BLaER1 treated with 17β-estradiol and CSF1 and Interleukin-3, amounts not matched to agents 10 nM and 100 nM (cell line): ENCODE data around the gene TESK2.
"Not testable (repeated sequence)": the region's sequence is repeated elsewhere in the genome, so short reads cannot be mapped to it uniquely, and the experiment has no call there.

Experiments
- H3K27ac ChIP-seq, 11 experiments: shearing (Covaris generic); formaldehyde crosslinking; 2 replicates each; pipeline ENCODE4 v1.8.1; 2022
- H3K27me3 ChIP-seq, 11 experiments: shearing (Covaris generic); formaldehyde crosslinking; 2 replicates each; pipeline ENCODE4 v1.8.1; 2022
- H3K36me3 ChIP-seq, 11 experiments: shearing (Covaris generic); formaldehyde crosslinking; 2 replicates each; pipeline ENCODE4 v1.8.1; 2022
- H3K4me1 ChIP-seq, 10 experiments: shearing (Covaris generic); formaldehyde crosslinking; 2 replicates each; pipeline ENCODE4 v1.8.1; 2022
- H3K4me2 ChIP-seq, 11 experiments: shearing (Covaris generic); formaldehyde crosslinking; 2 replicates each; pipeline ENCODE4 v1.8.1; 2022
- H3K4me3 ChIP-seq, 10 experiments: shearing (Covaris generic); formaldehyde crosslinking; 2 replicates each; pipeline ENCODE4 v1.8.1; 2022
- H3K9ac ChIP-seq, 11 experiments: shearing (Covaris generic); formaldehyde crosslinking; 2 replicates each; pipeline ENCODE4 v1.8.1; 2022
- H3K9me3 ChIP-seq, 11 experiments: shearing (Covaris generic); formaldehyde crosslinking; replicated peaks in 1 of 11; 2 replicates each; pipeline ENCODE4 v1.8.1; 2022
- H4K20me1 ChIP-seq, 11 experiments: shearing (Covaris generic); formaldehyde crosslinking; 2 replicates each; pipeline ENCODE4 v1.8.1; 2022
- Cebpa-rat ChIP-seq, 11 experiments: shearing (Covaris generic); IDR thresholded peaks; 2 replicates each; pipeline ENCODE4 v1.8.1; 2022

TESK2 gene

DNA sequence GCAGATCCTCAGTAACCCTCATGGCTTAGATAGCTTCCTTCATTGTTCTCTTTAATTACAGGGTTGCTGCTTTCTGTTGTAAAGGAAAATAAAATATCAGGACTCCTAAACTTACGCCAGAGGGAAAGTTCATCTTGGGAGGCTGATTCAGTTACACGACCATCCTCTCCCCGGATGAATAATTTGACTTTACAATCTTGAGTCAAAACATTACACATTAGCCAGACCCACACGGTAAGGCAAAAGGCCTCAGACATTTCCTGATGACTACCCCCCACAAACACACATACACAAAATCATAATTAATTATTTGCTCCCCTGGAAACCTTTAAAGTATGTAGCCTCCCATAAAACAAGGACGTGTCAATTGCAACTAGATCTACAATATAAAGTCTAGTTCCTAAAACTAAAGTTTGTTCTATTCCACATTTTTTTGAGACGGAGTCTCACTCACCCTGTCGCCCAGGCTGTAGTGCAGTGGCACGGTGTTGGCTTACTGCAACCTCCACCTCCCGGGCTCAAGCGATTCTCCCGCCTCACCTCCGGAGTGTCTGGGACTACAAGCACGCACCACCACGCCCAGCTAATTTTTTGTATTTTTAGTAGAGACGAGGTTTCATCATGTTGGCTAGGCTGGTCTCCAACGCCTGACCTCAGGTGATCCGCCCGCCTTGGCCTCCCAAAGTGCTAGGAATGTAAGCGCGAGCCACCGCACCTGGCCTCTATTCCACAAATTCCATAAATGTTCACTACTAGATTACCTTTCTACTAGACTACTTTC lies 31.6 kb upstream of the TESK2 start:
- Histone ChIP-seq H4K20me1 (peaks cover 34 to 41% (median 41%) of the 10 kb centered on the region in 11 experiments), H3K27ac (peak overlapping the region; percentile 89 to 99 (median 97)), H3K9ac (peak overlapping the region; percentile 95 to 100 (median 98)), H3K4me1 (peaks cover 50 to 66% (median 60%) of the 10 kb centered on the region in 10 experiments), H3K27me3 (no peaks in the 10 kb centered on the region), H3K4me2 (peak overlapping the region; percentile 75 to 96 (median 85)), H3K36me3 (peaks cover 14 to 23% (median 23%) of the 10 kb centered on the region in 11 experiments), H3K9me3 (no peaks in the 10 kb centered on the region), H3K4me3 (peak overlapping the region; percentile 86 to 100 (median 98))
- no peak for TF ChIP-seq Cebpa-rat (IDR thresholded peaks at IDR 0.05)

DNA sequence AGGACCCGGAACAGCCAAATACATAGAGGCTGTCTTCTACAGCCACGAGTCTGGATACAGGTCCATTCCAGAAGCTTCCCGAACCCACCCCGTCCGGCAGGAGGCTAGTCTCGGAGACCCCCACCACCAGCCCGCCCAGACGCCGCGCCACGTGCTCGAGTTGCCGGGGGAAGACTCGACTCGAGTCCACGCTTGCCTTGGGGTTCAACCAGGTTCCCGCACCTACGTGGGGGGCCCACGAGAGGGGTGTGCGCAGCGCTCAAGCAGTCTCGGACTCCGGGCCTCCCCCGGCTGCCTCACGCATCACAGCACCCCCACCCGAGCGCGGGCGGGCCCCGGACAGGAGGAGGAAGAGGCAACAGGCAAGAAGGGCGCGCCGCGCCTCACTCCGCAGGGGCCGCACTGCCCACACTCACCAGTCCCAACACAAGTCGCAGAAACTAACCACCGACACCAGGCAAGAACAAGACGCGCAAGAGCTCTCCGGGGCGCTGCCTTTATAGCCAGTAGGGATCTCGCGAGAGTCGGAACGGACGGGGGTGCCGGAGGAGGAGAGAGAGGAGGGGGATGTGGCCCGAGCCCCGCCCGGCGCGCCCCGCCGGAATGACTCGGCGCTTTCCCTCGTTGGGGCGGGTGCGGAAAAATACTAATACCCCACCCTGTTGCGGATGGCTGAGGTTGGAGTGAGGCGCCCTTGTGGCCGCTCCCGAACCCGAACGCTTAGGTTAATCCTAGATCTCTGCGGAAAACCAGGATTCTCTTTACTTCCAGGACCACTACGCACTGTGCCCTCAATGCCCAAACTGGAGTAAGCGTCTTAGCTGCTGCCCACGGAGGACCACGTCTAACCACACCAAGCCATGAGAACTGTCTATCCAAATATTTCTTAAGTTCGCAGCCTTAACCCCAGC lies 30.7 kb upstream of the TESK2 start, which contains the start of gene PRDX1:
TSS of gene PRDX1 (minus strand) at position 472 of the 911 bp plus-strand sequence. CDS start 2,841 bp downstream, outside the sequence.
- TF ChIP-seq Cebpa-rat (IDR thresholded peaks at IDR 0.05), result no peak
- peak within 1 kb of the TSS; percentile 86 to 100 (median 98) for H3K4me3 ChIP-seq
- peaks cover 58 to 73% (median 68%) of the 10 kb centered on the region in 10 experiments for H3K4me1 ChIP-seq
- peak within 1 kb of the TSS; percentile 86 to 98 (median 93) for H3K4me2 ChIP-seq
- peaks cover 43 to 50% (median 49%) of the 10 kb centered on the region in 11 experiments for H4K20me1 ChIP-seq
- H3K36me3 ChIP-seq, result peaks cover 22 to 32% (median 31%) of the 10 kb centered on the region in 11 experiments
- H3K27ac ChIP-seq, result peak within 1 kb of the TSS; percentile 89 to 99 (median 97)
- H3K27me3 ChIP-seq, result no peaks in the 10 kb centered on the region
- H3K9me3 ChIP-seq, result no peaks in the 10 kb centered on the region
- H3K9ac ChIP-seq, result peak within 1 kb of the TSS; percentile 95 to 100 (median 98)

DNA sequence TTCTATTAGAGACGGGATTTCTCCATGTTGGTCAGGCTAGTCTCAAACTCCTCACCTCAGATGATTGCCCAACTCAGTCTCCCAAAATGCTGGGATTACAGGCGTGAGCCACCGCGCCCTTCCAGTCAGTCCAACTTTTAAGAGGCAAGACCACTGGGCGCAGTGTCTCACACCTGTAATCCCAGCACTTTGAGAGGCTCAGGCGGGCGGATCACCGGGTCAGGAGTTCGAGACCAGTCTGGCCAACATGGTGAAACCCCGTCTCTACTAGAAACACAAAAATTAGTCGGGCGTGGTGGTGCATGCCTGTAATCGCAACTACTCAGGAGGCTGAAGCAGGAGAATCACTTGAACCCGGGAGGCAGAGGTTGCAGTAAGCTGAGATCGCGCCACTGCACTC lies 28.8 kb upstream of the TESK2 start:
- H3K27me3 ChIP-seq, H3K9me3 ChIP-seq: not testable (repeated sequence)
- Histone ChIP-seq H3K9ac (peak overlapping the region; percentile 95 to 100 (median 98)), H3K4me2 (peak overlapping the region; percentile 73 to 98 (median 93)), H3K4me1 (peaks cover 63 to 73% (median 68%) of the 10 kb centered on the region in 10 experiments), H4K20me1 (peaks cover 60 to 69% (median 68%) of the 10 kb centered on the region in 11 experiments), H3K4me3 (peak overlapping the region; percentile 86 to 100 (median 98)), H3K27ac (peak overlapping the region in 10 of 11 experiments; percentile 40 to 99 (median 97); a peak in 19 of 22 replicates), H3K36me3 (peaks cover 41 to 51% (median 50%) of the 10 kb centered on the region in 11 experiments)

- Histone ChIP-seq H3K9me3 (no peaks in the 10 kb centered on the region), H3K27ac (peak overlapping the region in 9 of 11 experiments; percentile 62 to 99 (median 97); a peak in 18 of 22 replicates), H3K9ac (peak overlapping the region; percentile 95 to 100 (median 98)), H3K27me3 (no peaks in the 10 kb centered on the region), H3K36me3 (peaks cover 50 to 59% (median 59%) of the 10 kb centered on the region in 11 experiments), H3K4me2 (peak overlapping the region; percentile 73 to 98 (median 93)), H4K20me1 (peaks cover 69 to 77% (median 77%) of the 10 kb centered on the region in 11 experiments), H3K4me3 (peak overlapping the region; percentile 86 to 100 (median 98)), H3K4me1 (peaks cover 54 to 73% (median 66%) of the 10 kb centered on the region in 10 experiments)
- no peak for TF ChIP-seq Cebpa-rat (IDR thresholded peaks at IDR 0.05)
Observed at GRCh38 chr1:45518910-45519309, 27.9 kb upstream of the TESK2 start.

DNA sequence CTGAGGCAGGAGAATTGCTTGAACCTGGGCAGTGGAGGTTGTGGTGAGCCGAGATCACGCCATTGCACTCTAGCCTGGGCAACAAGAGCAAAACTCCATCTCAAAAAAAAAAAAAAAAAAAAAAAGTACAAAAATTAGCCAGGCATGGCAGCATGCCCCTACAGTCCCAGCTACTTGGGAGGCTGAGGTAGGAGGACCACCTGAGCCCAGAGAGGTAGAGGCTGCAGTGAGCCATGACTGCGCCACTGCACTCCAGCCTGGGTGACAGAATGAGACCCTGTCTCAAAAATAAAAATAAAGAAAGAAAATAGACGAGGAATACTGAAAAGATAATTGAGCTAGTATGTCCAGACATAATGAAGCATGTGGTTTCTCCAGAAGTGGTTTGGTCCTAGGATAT lies 27.4 kb upstream of the TESK2 start:
- Histone ChIP-seq H3K27ac (peak overlapping the region in 9 of 11 experiments; percentile 60 to 99 (median 97); a peak in 14 of 22 replicates), H3K9ac (peak overlapping the region; percentile 95 to 100 (median 98)), H3K4me2 (peak overlapping the region; percentile 73 to 98 (median 93)), H3K4me1 (peaks cover 49 to 70% (median 61%) of the 10 kb centered on the region in 10 experiments), H3K4me3 (peak overlapping the region; percentile 86 to 100 (median 98)), H4K20me1 (peaks cover 74 to 83% (median 82%) of the 10 kb centered on the region in 11 experiments), H3K36me3 (peaks cover 55 to 65% (median 64%) of the 10 kb centered on the region in 11 experiments)
- H3K27me3 ChIP-seq, H3K9me3 ChIP-seq: not testable (repeated sequence)

- Histone ChIP-seq H4K20me1 (peaks cover 90 to 100% (median 100%) of the 10 kb centered on the region in 11 experiments), H3K27me3 (no peaks in the 10 kb centered on the region), H3K9me3 (no peaks in the 10 kb centered on the region), H3K36me3 (peaks cover 74 to 84% (median 83%) of the 10 kb centered on the region in 11 experiments), H3K27ac (peak overlapping the region in 9 of 11 experiments; percentile 4 to 99 (median 57); a peak in 14 of 22 replicates), H3K4me3 (peak overlapping the region in 6 of 10 experiments; percentile 87 to 100 (median 98); a peak in 7 of 20 replicates), H3K4me1 (peaks cover 36 to 56% (median 47%) of the 10 kb centered on the region in 10 experiments), H3K4me2 (peak overlapping the region; percentile 73 to 98 (median 93)), H3K9ac (peak overlapping the region; percentile 74 to 100 (median 98); a peak in 20 of 22 replicates)
- no peak for TF ChIP-seq Cebpa-rat (IDR thresholded peaks at IDR 0.05)
Observed at GRCh38 chr1:45516465-45516864, 25.5 kb upstream of the TESK2 start.

- Histone ChIP-seq H3K36me3 (peaks cover 79 to 88% (median 87%) of the 10 kb centered on the region in 11 experiments), H3K9ac (peak overlapping the region; percentile 74 to 100 (median 98); a peak in 18 of 22 replicates), H3K27me3 (no peaks in the 10 kb centered on the region), H3K4me3 (peak overlapping the region in 2 of 10 experiments; percentile 8 to 95; a peak in 1 of 20 replicates), H3K4me2 (peak overlapping the region; percentile 73 to 98 (median 93)), H3K27ac (peak overlapping the region in 7 of 11 experiments; percentile 4 to 99 (median 57); a peak in 5 of 22 replicates), H3K4me1 (peaks cover 36 to 56% (median 47%) of the 10 kb centered on the region in 10 experiments), H4K20me1 (peaks cover 93 to 100% (median 100%) of the 10 kb centered on the region in 11 experiments), H3K9me3 (no peaks in the 10 kb centered on the region)
- no peak for TF ChIP-seq Cebpa-rat (IDR thresholded peaks at IDR 0.05)
Observed at GRCh38 chr1:45516036-45516435, 25.1 kb upstream of the TESK2 start.

- H3K9ac ChIP-seq, result peak overlapping the region in 6 of 11 experiments; percentile 4 to 43 (median 24); a peak in 5 of 22 replicates
- not testable (repeated sequence) for H3K4me3 ChIP-seq, H3K9me3 ChIP-seq, H3K27me3 ChIP-seq, H3K4me2 ChIP-seq
- H4K20me1 ChIP-seq, result peaks cover 93 to 100% (median 100%) of the 10 kb centered on the region in 11 experiments
- peaks cover 32 to 51% (median 44%) of the 10 kb centered on the region in 10 experiments for H3K4me1 ChIP-seq
- H3K36me3 ChIP-seq, result peaks cover 99 to 100% (median 100%) of the 10 kb centered on the region in 11 experiments
- peak overlapping the region in 2 of 11 experiments; percentile 16 to 38; a peak in 3 of 22 replicates for H3K27ac ChIP-seq
Observed at GRCh38 chr1:45513532-45514260, 22.7 kb upstream of the TESK2 start.
